NCI-H2196 treated with DMSO at 0.1 percent for 48 hours (cell line): ENCODE measurements around the gene MMP24OS.
"Not testable (repeated sequence)": the region's sequence is repeated elsewhere in the genome, so short reads cannot be mapped to it uniquely, and the experiment has no call there.

Experiments used
- DNase-seq: peaks from one replicate; lab custom pipeline; 2025; ENCODE audit not compliant: unreplicated experiment; lab: John Stamatoyannopoulos, UW

The MMP24OS gene

DNA sequence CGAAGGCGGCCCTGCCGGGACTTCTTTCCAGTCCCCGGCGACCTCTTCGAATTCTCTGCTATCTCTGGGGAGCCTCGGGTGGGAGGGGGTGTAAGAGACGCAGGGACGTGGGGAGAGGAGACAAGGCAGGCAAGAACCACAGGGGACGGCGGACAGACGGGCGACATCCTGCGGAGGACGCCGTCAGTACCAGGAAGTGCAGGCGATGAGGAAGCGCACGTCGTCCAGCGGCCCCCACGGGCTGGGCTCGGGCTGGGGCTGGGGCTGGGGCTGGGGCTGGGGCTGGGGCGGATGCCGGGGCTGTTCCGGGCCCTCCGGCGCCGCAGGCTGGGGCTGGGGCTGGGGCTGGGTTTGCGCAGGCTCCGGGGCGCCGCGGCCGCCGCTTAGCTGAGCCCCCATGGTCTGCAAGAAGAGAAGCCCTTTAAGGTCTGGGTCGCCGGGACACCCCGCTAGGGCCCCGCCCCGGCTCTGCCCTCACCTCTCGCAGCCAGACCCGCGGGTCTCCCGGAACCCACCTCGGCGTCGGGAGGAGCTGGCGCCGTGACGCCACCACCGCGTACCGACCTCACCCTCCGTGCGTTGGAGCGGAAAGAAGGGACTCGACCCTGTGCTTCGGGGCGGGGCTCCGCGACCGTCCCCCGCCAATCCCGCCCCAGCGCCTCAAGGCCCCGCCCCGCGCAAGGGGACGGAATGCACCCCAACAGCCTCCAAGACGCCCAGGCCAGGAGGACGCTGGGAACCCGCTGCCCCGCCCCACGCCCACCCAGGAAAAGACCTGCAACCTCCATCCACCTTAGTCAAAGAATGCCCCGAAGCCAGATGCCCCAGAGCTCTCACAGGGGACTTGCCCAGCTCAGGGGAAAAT lies at the start of gene MMP24OS:
MMP24OS (minus strand) TSS at position 592 of the 865 bp plus-strand sequence; CDS start at position 399, 193 bp downstream.
- DNase-seq, result peak; percentile 84

DNA sequence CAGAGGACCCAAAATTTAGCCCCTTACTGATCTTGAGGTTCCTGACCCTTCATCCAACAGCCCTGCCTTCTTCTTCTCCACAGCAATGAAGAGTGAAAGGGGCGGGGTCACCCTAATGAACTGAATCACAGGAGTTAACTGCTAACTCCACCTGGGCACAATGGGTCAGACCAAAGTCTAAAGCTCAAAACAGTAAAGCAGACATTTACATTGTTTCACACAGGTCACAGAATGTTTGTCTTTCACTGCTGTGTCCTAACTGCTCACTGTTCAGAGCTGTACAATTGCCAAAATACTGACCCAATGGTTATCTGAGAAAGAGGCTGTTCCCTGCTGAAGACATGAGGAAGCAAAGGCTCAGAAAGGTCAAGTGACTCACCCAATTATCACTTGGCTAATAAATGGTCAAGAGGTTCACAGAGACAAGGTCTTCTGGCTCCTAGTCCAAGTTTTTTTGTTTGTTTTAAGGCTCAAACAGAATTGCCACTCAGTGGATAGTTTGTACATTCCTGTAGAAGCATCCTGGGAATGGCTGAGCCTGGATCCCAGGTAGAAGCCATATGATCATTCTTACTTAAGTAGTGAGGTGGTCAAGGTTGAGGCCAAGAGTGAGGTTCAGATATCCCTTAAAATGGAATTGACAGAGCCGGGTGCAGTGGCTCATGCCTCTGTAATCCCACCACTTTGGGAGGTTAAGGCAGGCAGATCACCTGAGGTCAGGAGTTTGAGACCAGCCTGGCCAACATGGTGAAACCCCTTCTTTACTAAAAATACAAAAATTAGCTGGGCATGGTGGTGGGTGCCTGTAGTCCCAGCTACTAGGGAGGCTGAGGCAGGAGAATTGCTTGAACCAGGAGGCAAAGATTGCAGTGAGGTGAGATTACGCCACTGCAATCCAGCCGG lies 49.4 kb upstream of the MMP24OS start:
- peak; percentile 73 for DNase-seq

DNA sequence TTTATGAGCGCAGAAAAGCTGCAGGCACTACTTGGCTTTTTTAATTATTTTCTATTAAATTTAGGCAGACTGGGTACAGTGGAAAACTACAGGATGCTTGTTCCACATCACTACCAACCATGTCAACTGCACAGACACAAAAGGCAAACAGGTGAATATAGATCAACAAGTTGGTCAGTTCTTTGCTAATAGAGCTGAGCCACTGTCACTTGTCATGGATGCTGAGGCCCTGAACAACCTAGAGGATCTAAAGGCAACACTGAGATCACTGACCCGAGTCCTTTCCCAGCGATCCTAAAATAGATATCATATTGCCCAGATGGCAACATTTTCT lies 48.8 kb upstream of the MMP24OS start:
- DNase-seq, result no peak

DNA sequence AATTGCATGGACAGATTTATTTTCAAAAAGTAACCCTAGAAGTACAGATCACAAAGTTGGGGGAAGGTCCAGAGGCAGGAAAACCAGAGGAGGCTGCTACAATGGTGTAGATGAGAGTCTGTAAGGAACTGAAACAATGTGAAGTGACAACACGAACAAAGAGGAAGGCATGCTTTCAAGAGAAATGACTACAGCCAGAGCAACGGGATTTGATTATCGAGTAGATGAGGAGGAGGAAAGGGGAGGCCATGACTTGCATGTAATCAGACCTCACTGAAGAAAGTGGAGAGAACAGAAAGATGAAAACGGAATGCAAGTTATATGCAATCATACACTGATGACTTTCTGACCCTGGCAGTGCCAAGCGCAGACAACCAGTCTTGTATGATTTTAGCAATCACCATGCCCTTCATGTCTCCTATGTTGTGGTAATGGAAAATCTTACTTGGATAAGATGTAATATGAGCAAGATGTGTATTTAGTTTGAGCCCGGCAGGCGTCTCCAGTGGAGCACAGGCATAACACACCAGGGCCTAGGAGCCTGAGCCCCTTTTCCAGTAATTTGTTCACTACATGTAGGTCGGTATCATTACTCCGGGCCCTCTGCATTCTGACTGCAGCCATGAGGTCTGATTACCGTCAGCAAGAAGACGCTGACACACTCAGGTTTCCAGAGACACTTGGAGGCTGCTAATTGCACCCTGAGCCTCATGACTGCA lies 48.3 kb upstream of the MMP24OS start:
- no peak for DNase-seq

DNA sequence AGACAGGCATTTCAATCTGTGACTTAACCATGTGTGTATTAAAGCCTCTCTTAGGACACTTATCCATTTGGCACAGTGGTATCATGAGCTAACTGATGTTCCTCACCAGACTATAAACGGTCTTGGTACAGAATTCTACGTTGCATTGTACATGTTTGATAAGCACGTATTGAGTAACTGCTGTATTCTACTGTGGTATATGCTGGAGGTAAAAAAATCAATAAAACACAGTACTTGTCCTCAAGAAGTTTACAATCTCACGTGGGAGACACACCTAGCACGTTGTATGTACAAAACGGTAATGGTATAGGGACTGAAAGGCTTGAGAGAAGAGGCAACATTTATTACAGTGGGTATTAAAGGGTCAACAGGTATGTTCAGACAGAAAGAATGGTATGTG lies 47.5 kb upstream of the MMP24OS start:
- DNase-seq, result no peak

DNA sequence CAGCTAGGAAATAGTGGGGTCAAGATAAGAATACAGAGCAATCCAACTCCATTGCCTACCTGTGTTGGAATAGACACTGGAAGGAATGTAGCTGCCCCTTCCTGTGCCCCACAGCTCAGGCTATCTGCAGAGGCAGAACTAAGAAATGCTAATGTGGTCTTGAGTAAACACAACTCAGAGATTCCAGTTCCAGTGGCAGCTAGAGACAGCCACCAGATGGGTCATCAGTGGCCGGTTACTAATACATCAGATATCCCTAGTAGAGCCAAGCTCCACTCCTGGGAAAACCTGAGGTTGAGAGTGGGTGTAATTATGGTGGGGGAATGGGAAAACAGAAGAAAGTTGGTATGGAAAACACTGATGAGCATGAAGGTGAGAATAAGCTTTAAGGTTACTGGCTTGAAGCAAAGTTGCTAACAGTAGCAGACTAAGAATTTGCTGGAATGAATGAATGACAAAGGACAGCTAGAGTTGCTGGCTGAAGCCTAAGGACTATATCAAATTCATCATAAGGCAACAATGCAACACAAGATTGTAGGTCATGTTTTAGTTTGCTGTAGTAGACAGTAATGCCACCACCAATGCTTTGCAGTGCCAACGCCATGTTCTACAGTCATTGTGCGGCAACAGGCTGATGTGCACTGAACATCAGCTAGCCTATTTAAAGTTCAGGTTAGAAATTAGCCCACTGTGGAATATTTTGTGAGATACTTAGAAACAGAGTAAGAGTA lies 42.6 kb upstream of the MMP24OS start:
- no peak for DNase-seq

DNA sequence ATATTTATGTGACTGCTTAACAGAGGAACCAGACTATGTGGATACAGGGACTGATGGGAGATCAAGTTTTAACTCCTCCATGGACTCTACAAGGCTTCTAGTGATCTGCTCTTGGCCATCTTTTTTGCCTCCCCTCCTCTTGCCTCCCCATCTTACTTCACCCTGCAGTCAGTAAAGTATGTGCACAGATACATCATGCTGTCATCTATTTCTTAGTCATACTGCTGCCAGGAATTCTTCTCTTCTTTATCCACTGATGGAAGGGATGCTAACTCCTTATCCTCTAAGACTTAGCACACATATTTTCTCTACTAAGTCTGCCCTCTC lies 41.9 kb upstream of the MMP24OS start:
- no peak for DNase-seq

DNA sequence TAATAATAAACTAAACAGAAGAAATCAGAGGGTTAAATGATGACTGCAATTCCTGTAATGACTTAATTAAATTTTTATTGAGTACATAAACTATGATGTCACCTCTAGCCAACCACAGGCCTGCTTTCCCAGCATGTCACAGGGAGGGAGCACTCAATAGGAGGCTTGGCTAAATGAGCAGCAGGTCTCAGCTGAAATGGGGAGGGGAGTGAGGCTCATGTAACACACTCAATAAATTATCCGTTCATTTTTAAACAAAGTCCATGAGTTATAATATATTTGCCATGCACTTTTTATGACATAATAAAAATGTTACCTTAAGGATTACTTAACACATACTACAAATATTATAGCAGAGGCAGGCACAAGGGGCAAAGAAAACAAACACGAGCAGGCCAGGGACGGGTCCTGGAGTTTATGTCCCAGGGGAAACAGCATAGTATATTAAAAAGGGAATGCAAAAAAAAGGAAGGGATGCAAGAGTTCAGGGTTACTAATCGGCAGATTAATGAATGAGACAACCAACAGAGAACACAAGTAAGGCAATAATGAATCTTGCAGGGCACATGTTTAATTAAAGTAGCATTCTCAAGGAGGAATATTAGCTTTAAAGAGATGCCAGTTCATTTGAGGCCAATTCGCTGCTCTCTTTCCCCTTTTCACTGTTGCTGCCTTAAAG lies 41.4 kb upstream of the MMP24OS start:
- DNase-seq, result peak; percentile 76

DNA sequence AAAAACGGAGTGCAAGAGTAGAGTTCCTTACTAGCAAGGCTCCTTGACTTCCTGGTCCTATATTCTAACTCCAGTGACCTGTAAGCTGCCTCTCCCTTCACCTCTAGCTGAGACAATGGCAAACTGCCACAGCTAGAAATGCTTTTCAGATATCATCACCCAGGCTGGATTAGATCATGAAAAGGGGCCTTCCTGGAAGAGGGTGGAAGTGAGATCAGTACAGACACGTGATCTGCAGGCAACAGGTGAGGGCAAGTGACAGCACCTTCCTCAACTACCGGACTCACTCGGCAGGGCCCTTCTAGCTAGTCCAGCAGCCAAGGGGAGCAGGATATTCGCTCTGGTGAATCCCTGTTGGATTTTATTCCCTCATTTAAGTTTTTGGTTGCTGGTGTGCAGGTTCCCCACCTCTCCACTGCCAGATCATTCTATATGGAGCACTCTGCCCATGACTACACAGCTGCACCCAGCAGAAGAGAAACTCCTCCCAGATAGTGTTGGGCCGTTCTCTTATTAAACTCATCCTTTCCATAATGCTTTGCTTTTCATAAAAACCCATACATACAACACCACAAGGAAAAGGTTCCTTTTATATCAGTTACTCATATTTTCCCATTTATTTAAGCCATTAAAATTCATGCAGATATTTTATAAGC lies 40.7 kb upstream of the MMP24OS start:
- DNase-seq, result peak; percentile 98

DNA sequence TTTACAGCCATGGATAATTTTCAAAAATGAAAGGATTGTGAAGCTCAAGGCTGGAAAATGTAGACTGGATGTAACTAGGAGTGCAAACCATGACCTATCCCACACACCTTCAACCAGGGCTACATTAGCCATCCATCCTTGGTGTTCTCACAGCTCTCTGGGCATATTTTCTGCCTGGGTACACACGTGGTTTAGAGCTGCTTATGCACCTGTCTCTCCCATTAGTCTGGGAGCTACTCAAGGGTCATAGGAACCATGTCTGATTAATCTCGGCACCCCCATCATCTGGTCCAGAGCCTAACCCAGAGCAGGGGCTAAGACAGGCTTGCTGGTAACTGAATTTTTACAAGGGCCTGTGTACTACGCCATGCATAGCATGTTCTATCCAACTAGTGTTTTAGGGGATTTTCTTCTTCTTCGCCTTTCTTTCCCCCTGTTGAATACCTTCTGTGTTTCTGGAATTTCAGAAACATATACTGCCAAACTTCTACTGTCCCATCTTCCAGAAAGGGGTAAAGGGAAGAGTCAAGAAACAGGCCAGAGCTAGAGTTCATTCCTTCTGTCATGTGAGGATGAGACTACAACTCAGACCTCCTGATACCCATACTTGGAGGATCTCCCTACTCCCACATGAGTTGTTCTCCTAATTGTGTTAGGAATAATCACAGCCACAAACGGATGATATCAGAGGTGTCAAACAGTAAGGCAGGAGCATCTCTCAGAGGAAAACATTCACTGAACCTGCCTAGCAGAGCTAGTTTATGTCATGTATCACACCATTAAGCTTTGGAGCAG lies 39.7 kb upstream of the MMP24OS start:
- no peak for DNase-seq

DNA sequence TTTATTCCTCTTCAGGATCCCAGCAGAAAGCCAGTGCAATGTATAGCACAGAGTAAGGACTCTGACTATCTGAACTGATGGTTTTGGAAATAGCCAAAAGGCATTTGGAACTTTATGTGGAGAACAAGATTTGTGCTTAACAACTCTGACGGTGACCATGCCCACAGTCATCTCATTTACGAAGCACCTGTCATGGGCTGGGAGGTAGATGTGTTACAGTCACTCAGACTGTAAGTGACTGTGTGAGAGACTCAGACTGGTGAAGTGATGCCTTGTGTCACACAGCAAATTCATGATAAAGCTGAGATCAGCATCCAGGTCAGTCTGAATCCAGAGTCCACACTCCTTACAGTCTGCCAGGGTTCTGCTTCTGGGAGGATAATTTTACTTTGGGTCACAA lies 38.2 kb upstream of the MMP24OS start:
- DNase-seq, result no peak

DNA sequence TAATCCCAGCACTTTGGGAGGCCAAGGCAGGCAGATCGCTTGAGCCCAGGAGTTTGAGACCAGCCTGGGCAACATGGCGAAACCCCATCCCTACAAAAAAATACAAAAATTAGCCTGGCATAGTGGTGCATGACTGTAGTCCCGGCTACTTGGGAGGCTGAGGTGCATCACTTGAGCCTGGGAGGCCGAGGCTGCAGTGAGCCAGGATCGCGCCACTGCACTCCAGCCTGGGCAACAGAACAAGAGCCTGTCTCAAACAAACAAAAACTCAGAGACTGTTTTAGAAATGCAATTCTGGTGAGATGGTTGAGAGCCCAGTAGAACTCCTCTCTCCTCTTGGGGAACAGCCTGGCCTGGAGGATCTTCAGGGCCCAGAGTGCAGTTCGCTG lies 37.7 kb upstream of the MMP24OS start:
- not testable (repeated sequence) for DNase-seq

DNA sequence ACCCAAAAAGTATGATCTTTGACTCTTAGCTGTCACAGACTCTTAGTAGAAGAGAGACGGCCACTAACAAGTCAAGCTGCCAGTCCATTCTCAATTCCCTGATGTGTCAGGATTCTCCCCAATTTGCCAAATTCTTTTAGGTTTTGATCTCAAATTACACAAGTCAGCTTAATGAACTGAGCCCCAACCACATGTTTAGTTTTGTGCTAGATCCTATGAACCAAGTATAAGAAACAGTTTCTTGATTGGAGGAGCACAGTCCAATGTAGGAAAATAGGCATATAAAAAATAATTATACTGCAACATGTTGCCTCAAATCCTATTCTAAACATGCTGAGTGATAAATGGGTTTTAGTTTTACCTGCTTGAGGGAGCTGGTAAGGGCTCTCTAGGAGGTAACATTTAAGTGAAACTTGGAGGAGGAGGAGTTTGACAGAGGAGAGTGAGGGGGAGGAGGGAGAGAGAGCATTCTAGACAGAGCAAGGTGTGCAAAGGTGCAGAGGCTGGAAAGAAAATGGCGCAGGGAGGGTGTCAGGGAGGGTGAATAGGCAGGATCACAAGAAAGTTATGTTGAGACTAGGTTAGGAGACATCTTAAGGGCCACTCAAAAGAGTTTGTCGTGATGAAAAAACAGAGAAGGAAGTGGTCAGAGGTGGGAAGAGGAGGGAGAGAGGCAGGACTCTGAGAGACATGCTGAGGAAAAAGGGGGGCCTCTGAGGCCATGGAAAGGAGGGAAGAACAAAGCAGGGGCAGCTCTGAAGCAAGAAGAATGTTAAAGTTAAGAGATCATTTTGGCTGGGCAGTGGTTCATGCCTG lies 37.1 kb upstream of the MMP24OS start:
- no peak for DNase-seq

DNA sequence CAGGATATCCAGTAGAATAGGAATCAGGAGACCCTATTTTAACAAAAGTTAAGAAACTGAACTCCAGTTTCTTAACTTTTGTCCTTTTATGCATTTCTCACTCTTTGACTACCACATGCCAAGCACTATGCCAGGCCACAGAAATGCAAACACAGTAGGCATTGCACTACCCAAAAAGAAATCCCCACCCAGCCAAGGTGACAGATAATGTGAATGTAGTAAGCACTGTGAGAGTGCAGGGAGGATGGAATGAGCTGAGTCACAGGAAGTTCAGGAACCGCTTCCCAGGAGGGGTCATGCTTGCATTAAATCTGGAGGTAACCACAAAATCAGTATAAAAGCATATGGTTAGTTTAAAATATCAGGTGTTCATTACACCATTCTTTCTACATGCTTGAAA lies 34.4 kb upstream of the MMP24OS start:
- no peak for DNase-seq

DNA sequence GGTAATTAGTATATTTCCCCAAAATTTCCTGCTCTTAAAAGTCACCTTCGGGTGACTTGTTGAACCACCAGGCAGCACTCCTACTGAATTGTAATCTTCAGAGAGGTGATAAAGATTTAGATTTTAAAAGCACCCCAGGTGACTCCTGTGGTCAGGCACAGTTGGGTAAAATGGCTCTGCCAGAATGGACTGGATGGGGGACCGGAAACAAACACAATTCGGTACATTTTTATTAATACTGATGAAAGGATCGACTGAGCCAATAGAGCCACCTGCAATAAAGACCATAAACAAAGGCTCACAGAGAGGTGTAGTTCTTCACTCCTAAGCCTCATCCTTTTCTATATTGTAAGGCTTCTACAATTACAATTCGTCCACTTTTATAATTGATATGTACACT lies 33.9 kb upstream of the MMP24OS start:
- DNase-seq, result no peak

DNA sequence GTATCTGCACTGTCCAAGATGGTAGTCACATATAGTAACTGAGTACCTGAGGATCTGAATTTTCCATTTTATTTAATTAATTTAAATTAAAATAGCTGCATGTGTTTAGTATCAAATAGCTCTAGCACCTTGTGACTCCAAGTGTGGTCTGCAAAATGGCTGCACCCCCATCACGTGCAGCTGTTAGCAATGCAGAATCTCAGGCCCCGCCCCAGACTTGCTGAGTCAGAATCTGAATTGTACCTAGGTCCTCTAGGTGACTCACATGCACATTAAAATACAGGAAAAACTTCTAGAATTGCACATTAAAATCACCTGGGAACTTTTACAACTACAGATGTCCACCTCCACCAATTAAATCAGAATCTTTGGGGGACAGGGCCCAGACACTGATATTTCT lies 33.5 kb upstream of the MMP24OS start:
- DNase-seq, result no peak

DNA sequence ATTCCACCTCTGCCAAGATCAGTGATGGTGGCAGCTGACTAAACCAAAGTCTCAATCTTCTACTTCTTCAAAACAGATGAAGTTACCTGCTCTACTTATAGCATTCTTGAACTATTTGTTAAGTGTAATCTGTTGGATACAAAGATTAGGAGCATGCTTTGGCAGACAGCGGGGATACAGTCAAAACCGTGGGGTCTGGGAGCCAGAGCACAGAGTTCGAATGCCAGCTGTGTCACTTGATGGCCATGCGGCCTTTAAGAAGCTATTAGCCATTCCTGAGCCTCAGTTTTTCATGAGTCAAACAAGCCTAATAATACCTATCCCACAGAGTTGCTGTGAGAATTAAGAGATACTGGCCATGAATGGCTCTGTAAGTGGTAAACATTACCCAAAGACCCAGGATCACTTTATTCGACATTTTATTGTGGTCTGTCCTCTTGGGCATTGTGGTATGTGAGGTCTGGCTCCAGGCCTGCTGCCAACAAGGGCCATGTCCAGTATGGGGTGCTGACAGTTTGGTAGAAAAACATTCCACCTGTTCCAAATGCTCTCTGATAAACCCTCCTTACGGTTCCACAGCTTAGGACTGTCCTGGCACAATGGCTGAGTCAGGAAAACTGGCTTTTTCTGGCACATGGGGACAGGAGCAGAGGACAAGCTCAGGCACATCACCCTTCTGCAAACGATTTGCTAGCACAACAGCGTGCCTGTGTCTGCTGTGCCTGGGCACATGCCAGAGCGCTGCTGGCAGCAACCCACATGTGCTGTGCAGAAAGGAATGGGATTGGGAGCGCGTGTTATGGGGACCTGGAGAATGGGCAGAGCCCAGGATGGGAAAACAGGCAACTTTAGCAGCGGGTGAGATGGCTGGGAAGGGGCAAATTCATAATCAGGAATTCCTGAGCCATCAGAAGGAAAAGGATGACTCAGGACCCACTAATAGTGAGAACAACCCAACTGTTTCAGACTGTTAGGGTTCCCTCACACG lies 30.0 kb upstream of the MMP24OS start:
- DNase-seq, result peak; percentile 89
